Thyroid gland (tissue), 4 donors: ENCODE results near the gene UTY.

Source experiments
- CTCF ChIP-seq, 6 experiments: fragments of 200-600 bp in 3 of 6; fragments of 450-650 bp in 3 of 6; sonication (generic) in 3 of 6; IDR thresholded peaks; one replicate each; pipeline ENCODE4 v1.5.1; 2016 to 2019; ENCODE audit warnings: antibody characterized with exemption in 6 of 6, mild to moderate bottlenecking in 2 of 6, inconsistent platforms in 1 of 6, moderate library complexity in 1 of 6
- POLR2A ChIP-seq, 2 donors: fragments of 450-650 bp; IDR thresholded peaks; one replicate each; pipeline ENCODE4 v1.6.1; 2017; ENCODE audit warnings: antibody characterized with exemption in 2 of 2, mild to moderate bottlenecking in 2 of 2, moderate library complexity in 1 of 2

GRCh38 chrY:13233118-13233517 lies 246.7 kb downstream of the UTY start:
- TF ChIP-seq CTCF (IDR thresholded peaks at IDR 0.05) (no peak), POLR2A (IDR thresholded peaks at IDR 0.05) (no peak)
